ENCODE results near the gene HAND2.

The HAND2 gene

GRCh38 chr4:173522160-173522950, 7.7 kb downstream of the HAND2 start:
- peak overlapping the region; percentile 44 for H3K4me3 ChIP-seq (ENCODE audit: low read depth, low read length)
- TF ChIP-seq, protein P1, sequence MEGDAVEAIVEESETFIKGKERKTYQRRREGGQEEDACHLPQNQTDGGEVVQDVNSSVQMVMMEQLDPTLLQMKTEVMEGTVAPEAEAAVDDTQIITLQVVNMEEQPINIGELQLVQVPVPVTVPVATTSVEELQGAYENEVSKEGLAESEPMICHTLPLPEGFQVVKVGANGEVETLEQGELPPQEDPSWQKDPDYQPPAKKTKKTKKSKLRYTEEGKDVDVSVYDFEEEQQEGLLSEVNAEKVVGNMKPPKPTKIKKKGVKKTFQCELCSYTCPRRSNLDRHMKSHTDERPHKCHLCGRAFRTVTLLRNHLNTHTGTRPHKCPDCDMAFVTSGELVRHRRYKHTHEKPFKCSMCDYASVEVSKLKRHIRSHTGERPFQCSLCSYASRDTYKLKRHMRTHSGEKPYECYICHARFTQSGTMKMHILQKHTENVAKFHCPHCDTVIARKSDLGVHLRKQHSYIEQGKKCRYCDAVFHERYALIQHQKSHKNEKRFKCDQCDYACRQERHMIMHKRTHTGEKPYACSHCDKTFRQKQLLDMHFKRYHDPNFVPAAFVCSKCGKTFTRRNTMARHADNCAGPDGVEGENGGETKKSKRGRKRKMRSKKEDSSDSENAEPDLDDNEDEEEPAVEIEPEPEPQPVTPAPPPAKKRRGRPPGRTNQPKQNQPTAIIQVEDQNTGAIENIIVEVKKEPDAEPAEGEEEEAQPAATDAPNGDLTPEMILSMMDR (IDR thresholded peaks at IDR 0.05; ENCODE audit: low read depth, low read length, missing control alignments): no peak
- DNase-seq (ENCODE audit: low read depth): peak; percentile 63
- in situ Hi-C loops (cut with HindIII; ENCODE audit: low sequenced_read_pairs): no loop called here

DNA sequence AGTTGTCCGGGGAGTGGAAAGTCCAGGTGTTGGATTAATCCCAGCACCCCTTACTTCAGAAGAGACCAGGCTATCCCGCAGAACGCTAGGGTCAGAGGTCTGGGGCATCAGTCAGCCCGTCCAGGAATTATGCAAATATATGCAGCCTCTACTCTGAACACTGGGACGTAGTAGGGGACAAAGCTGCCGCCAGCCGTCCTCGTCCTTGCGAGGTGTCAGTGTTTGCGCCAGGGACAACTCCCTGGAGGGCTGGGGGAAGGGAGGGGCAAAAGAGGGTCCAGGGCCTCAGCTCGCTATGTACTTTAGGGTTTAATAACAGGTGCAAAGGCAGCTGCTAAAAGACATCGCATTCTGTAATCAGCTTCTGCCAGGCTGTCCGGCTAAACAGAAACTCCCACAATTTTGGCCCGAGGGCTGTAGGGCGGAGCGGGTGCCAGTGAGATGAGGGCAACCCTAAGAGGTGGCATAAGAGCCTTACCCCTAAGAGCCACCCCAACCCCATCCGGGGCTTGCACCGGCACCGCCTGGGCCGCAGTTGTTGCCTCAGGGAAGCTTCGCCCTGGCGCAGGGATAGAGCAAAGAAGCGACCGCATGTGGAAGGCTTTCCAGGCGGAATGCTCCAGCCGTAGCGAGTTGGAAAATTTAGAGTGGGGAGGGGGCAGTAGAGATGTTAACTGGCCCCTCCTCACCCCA, 8.4 kb downstream of the HAND2 start:
- TF ChIP-seq, protein P1 (IDR thresholded peaks at IDR 0.05; ENCODE audit: low read depth, low read length, missing control alignments): no peak
- in situ Hi-C loops (cut with HindIII; ENCODE audit: low sequenced_read_pairs): no loop called here
- DNase-seq (ENCODE audit: low read depth): no peak
- H3K4me3 ChIP-seq (ENCODE audit: low read depth, low read length): peak overlapping the region; percentile 44

DNA sequence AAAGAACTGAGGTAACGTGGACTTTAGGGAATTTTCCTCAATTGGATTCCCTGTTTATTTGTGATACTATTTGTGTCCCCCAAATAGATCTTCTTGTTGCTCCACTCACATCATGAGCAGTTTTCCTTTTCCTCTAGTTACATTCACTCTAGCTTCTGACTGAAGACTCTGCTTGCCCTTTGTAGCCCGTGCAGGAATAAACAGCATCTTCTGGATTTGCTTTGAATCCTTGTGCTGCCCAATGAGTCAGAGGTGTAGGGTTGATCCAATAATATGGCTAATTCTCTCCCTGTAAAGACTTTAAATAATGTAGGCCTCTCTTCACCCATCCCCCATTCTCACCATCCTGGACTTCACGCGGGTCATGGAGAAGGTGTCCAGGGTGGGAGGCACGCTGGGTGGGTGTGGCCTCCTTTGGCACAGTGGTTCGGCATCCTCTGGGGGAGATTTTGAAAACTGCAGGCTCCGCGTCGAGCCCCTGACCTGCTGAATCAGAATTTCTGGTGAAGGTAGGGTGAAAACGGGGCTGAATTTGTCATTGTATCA, 9.0 kb downstream of the HAND2 start:
- H3K4me3 ChIP-seq (ENCODE audit: low read depth, low read length): no peak overlapping the region
- no peak for DNase-seq (ENCODE audit: low read depth)
- TF ChIP-seq, protein P1 (IDR thresholded peaks at IDR 0.05; ENCODE audit: low read depth, low read length, missing control alignments): no peak
- in situ Hi-C loops (cut with HindIII; ENCODE audit: low sequenced_read_pairs): no loop called here

- DNase-seq (ENCODE audit: low read depth): no peak
- in situ Hi-C loops (cut with HindIII; ENCODE audit: low sequenced_read_pairs): no loop called here
- TF ChIP-seq, protein P1 (IDR thresholded peaks at IDR 0.05; ENCODE audit: low read depth, low read length, missing control alignments): no peak
- no peak overlapping the region for H3K4me3 ChIP-seq (ENCODE audit: low read depth, low read length)
Measured at GRCh38 chr4:173519111-173520101, 10.6 kb downstream of the HAND2 start.

GRCh38 chr4:173518425-173519102, 11.5 kb downstream of the HAND2 start:
- no peak overlapping the region for H3K4me3 ChIP-seq (ENCODE audit: low read depth, low read length)
- TF ChIP-seq, protein P1 (IDR thresholded peaks at IDR 0.05; ENCODE audit: low read depth, low read length, missing control alignments): no peak
- in situ Hi-C loops (cut with HindIII; ENCODE audit: low sequenced_read_pairs): no loop called here
- DNase-seq (ENCODE audit: low read depth): no peak
